Stimulated activated naive CD8-positive, alpha-beta T cell treated with anti-CD3 and anti-CD28 coated beads, Interleukin-15, Interleukin-2, amounts not matched to agents 100 ng/mL and 50 ng/mL, for 24 hours (primary cell): ENCODE measurements around the gene TBC1D22A.

ENCODE experiments used
- H3K27ac Mint-ChIP-seq: one replicate; pipeline ENCODE4 v1.8.0; 2021; ENCODE audit warnings: mild to moderate bottlenecking, mixed read lengths
- H3K27me3 Mint-ChIP-seq: one replicate; pipeline ENCODE4 v1.8.0; 2021; ENCODE audit warnings: mixed read lengths
- H3K36me3 Mint-ChIP-seq: one replicate; pipeline ENCODE4 v1.8.0; 2021; ENCODE audit warnings: low read depth, mixed read lengths
- H3K4me1 Mint-ChIP-seq: one replicate; pipeline ENCODE4 v1.8.0; 2021; ENCODE audit warnings: low read depth, mixed read lengths
- H3K4me3 Mint-ChIP-seq: one replicate; pipeline ENCODE4 v1.8.0; 2021; ENCODE audit warnings: mild to moderate bottlenecking, mixed read lengths
- H3K9me3 Mint-ChIP-seq: one replicate; pipeline ENCODE4 v1.8.0; 2021; ENCODE audit warnings: mixed read lengths

The TBC1D22A gene

DNA sequence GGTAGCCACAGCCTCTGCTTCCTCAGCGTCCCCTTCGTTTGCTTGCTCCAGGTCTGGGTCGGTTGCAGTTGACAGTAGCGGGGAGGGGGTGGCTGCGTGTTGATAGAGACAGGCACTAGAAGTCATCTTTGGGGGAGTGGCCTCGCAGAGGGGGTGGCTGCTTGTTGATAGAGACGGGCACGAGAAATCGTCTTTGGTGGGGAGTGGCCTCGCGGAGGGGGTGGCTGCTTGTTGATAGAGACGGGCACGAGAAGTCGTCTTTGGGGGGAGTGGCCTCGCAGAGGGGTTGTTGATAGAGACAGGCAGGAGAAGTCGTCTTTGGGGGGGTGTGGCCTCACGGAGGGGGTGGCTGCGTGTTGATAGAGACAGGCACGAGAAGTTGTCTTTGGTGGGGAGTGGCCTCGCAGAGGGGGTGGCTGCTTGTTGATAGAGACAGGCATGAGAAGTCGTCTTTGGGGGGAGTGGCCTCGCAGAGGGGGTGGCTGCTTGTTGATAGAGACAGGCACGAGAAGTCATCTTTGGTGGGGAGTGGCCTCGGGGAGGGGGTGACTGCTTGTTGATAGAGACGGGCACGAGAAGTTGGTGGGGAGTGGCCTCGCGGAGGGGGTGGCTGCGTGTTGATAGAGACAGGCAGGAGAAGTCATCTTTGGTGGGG is 328.3 kb downstream of the TBC1D22A start:
- peak overlapping the region; percentile 19 for H3K4me3 Mint-ChIP-seq
- H3K27me3 Mint-ChIP-seq = no peaks in the 10 kb centered on the region
- no peaks in the 10 kb centered on the region for H3K9me3 Mint-ChIP-seq
- peaks cover 39% of the 10 kb centered on the region for H3K4me1 Mint-ChIP-seq
- peak overlapping the region; percentile 46 for H3K27ac Mint-ChIP-seq
- peaks cover 5% of the 10 kb centered on the region for H3K36me3 Mint-ChIP-seq

DNA sequence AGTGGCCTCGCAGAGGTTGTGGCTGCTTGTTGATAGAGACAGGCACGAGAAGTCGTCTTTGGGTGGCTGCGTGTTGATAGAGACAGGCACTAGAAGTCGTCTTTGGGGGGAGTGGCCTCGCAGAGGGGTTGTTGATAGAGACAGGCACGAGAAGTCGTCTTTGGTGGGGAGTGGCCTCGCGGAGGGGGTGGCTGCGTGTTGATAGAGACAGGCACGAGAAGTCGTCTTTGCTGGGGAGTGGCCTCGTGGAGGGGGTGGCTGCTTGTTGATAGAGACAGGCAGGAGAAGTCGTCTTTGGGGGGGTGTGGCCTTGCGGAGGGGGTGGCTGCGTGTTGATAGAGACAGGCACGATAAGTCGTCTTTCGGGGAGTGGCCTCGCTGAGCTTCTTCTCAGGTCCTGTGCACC is 328.8 kb downstream of the TBC1D22A start:
- H3K9me3 Mint-ChIP-seq = no peaks in the 10 kb centered on the region
- peak overlapping the region; percentile 2 for H3K27ac Mint-ChIP-seq
- H3K27me3 Mint-ChIP-seq = no peaks in the 10 kb centered on the region
- H3K4me1 Mint-ChIP-seq = peaks cover 39% of the 10 kb centered on the region
- H3K36me3 Mint-ChIP-seq = peaks cover 5% of the 10 kb centered on the region
- peak overlapping the region; percentile 0 for H3K4me3 Mint-ChIP-seq

DNA sequence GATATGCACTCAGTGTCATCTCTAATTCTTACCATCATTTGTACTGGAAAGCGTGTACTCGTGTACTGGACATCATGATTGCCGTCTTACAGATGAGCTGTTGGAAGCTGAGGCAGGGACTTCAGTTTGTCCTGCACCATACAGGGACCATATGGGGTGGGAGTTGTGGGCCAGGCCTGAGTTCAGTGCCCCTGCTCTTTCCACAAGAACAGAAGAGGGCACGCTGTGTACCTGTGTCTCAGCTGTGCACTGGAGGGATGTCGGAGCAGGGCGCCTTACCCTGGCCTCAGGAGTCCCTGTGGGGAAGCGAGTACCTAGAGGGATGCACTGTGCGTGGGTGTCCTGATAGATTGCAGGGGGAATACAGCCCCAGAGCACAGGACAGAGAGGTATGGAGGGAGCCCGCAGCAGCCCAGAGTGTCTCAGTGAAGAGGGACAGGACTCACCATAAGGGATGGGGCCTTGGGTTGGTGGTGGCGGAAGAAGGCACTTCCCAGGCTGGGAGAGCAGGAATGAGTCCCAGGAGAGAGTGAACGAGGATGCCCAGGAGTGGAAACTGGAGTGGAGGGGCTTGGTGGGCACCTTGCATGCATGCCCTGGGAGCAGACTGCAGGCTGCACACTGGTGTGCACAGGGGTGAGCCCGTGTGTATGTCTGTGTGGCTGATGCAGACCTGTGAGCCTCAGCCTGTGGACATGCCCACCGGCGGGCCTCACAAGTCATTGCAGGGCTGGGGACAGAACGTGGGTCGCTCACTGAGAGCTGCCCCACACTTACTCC is 329.7 kb downstream of the TBC1D22A start:
- no peaks in the 10 kb centered on the region for H3K27me3 Mint-ChIP-seq
- peaks cover 39% of the 10 kb centered on the region for H3K4me1 Mint-ChIP-seq
- H3K4me3 Mint-ChIP-seq = no peak overlapping the region
- H3K9me3 Mint-ChIP-seq = no peaks in the 10 kb centered on the region
- peaks cover 9% of the 10 kb centered on the region for H3K36me3 Mint-ChIP-seq
- no peak overlapping the region for H3K27ac Mint-ChIP-seq

DNA sequence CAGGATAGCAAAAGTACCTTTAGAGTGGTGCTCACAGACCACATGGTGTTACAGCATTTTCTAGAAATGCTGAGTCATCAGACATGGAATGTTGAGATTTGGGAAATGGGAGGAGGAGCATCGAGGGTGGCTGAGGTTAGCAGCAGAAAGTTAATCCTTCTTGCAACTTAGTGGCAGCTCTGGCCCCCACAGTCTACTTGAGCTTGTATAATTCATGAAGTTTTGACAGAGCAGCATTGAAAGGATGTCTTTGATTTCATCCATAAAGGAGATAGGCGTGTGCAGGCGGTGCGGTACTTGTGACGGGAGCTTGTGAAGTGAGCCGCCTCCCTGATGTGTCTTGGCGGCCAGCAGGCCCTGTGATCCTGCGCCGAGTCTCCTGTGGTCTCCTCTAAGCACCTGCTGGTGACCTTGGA is 330.5 kb downstream of the TBC1D22A start:
- Mint-ChIP-seq H3K27ac (no peak overlapping the region), H3K4me3 (no peak overlapping the region), H3K27me3 (no peaks in the 10 kb centered on the region), H3K9me3 (no peaks in the 10 kb centered on the region), H3K36me3 (peaks cover 10% of the 10 kb centered on the region), H3K4me1 (peaks cover 39% of the 10 kb centered on the region)

DNA sequence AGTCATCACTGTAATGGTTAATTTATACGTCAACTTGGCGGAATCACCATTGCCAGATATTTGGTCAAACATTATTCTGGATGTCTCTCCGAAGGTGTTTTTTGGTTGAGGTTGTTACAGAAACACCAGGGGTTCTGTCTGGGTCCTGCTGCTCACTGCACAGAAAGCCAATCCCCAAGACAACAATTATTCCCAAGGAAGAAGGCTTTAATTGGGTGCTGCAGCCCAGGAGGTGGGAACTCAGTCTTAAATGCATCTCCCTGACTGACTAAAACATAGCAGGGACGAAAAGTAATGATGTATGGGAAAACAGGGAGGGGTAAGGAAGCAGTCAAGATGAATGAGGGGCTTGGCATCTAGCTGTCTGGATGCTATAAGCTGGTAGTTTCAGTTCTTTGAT is 331.3 kb downstream of the TBC1D22A start:
- H3K36me3 Mint-ChIP-seq = peaks cover 10% of the 10 kb centered on the region
- no peak overlapping the region for H3K4me3 Mint-ChIP-seq
- no peak overlapping the region for H3K27ac Mint-ChIP-seq
- peaks cover 34% of the 10 kb centered on the region for H3K4me1 Mint-ChIP-seq
- no peaks in the 10 kb centered on the region for H3K9me3 Mint-ChIP-seq
- no peaks in the 10 kb centered on the region for H3K27me3 Mint-ChIP-seq

DNA sequence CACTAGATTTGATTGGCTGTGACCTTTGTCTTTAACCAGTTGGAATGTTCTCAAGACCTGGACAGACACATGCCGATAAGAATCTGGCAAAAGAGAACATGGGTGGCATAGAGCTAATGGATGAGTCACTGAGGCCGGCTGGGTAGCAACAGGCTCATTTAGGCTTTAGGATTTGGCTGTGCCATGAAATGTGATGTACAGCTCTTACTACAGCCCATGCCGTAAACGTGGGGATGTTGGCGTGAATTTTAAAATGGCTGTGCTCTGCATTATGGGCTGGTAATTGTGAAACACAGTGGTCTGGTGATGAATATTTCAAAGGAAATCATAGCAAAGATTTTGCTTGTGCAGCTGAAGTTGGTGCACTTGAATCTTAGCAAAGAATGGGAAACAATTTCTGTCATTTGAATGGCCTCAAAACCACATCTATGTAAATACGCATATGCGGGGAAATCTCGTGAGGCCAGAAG is 332.4 kb downstream of the TBC1D22A start:
- Mint-ChIP-seq H3K9me3 (no peaks in the 10 kb centered on the region), H3K27ac (no peak overlapping the region), H3K4me1 (peaks cover 23% of the 10 kb centered on the region), H3K36me3 (peaks cover 10% of the 10 kb centered on the region), H3K4me3 (no peak overlapping the region), H3K27me3 (no peaks in the 10 kb centered on the region)

DNA sequence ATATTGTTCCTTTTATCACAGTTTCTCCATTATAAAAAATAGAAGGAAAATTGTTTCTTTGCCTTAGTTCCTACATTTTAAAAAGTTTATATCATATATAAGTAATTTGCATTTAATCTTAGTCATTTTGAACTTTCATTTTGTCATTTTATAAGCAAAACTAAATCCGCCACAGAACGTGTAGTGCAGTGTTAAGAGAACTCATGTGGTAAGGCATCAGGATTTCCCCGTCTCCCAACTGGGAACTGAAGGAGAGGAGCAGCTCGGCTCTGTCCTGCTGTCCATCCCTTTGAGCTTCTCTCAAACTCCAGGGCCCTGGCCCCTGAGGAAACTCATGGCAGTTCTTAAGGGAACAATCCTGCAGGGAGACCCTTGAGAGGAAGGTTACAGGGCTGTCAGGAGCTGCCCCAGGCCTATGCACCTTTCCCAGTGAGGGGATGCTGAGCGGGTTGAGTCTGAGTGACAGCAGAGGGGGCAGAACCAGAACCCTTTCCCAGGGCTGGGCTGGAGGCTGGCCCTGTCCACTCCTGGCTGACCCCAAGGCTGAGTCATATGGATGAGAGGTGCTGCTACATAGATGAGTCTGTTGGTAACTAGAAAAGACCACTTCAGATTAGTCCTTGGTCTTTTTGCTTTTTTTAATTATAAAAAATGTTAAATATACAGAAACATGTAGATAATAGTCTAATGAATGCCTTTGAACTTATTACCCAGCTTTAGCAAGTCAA is 333.1 kb downstream of the TBC1D22A start:
- Mint-ChIP-seq H3K9me3 (no peaks in the 10 kb centered on the region), H3K27me3 (no peaks in the 10 kb centered on the region), H3K4me3 (no peak overlapping the region), H3K4me1 (peaks cover 20% of the 10 kb centered on the region), H3K36me3 (peaks cover 12% of the 10 kb centered on the region), H3K27ac (no peak overlapping the region)

DNA sequence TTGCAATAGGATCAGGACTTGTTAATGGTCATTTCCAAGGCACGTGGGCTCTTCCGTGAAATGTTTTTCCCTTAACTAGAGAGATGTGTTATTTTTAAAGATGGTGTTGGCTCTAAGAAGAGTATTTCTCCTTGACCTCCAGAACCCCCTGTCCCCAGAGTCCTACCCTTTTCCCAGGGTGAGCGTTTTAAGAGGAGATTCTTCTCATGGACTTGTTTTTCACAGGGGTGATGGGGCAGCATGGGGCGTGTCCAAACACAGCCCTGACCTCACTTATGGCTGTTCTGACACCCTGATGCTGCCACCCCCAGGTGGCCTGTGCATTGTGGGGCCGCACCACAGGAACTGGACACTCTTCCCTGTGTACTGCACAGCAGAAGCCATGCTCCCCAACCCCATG is 335.7 kb downstream of the TBC1D22A start:
- H3K27ac Mint-ChIP-seq = no peak overlapping the region
- H3K27me3 Mint-ChIP-seq = no peaks in the 10 kb centered on the region
- no peak overlapping the region for H3K4me3 Mint-ChIP-seq
- H3K4me1 Mint-ChIP-seq = peaks cover 8% of the 10 kb centered on the region
- H3K36me3 Mint-ChIP-seq = peaks cover 13% of the 10 kb centered on the region
- no peaks in the 10 kb centered on the region for H3K9me3 Mint-ChIP-seq

DNA sequence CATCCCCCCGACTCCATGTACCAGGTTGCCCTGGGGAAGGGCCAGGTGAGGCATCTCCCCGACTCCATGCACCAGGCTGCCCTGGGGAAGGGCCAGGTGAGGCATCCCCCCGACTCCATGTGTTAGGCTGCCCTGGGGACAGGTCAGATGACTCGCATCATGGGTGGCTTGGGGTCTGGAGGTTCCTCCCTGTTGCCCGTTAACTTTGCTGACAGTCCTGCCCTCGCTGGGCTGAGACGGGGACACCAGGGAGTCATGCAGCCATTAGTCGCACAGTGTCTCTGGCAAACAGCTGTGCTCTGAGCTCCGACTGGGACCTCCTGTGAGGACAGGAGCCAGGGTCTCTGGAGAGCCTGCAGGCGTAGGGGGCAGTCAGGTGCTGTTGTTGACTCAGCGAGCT is 336.1 kb downstream of the TBC1D22A start:
- Mint-ChIP-seq H3K27me3 (no peaks in the 10 kb centered on the region), H3K9me3 (no peaks in the 10 kb centered on the region), H3K4me3 (no peak overlapping the region), H3K36me3 (peaks cover 16% of the 10 kb centered on the region), H3K27ac (no peak overlapping the region), H3K4me1 (peaks cover 8% of the 10 kb centered on the region)

DNA sequence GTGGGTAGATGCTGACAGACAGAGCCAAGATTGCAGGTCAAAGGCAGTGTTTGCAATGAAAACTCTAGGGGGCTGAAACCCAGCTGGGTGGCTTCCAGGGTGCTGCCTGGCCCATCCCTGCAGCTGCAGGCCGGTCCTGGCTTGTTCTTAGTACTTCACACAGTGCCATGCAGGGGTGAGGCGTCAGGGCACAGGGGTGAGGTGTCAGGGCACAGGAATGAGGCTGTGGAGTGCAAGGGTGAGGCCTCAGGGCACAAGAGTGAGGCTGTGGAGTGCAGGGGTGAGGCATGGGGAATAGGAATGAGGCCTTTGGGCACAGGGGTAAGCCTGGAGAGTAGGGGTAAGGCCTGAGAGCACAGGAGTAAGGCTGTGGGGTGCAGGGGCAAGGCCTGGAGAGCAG is 337.6 kb downstream of the TBC1D22A start:
- Mint-ChIP-seq H3K36me3 (peaks cover 18% of the 10 kb centered on the region), H3K9me3 (no peaks in the 10 kb centered on the region), H3K4me1 (peaks cover 2% of the 10 kb centered on the region), H3K27ac (no peak overlapping the region), H3K4me3 (no peak overlapping the region), H3K27me3 (no peaks in the 10 kb centered on the region)

DNA sequence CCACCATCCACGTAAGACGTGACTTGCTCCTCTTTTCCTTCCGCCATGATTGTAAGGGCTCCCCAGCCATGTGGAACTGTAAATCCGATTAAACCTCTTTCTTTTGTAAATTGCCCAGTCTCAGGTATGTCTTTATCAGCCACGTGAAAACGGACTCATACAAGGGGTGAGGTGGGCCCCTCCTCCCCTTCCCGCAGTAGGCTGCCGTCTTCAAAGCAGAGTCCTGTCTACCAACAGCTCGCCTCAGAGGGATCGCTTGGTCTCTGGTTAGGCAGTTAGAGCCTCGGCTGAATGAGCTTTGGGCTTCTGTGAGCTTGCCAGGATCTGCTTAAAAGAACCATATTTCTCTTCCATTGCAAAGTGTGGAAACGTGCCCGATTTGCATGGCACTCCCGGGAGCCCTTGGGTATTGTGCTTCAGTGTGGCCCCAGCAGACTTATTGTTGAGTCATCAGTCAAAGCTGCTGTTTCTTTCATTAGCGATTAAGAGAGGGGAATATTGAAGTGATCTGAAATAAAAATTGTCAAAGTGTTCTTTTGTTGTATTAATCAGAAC is 338.3 kb downstream of the TBC1D22A start:
- no peaks in the 10 kb centered on the region for H3K4me1 Mint-ChIP-seq
- no peak overlapping the region for H3K4me3 Mint-ChIP-seq
- H3K27me3 Mint-ChIP-seq = no peaks in the 10 kb centered on the region
- H3K27ac Mint-ChIP-seq = no peak overlapping the region
- H3K36me3 Mint-ChIP-seq = peaks cover 18% of the 10 kb centered on the region
- H3K9me3 Mint-ChIP-seq = no peaks in the 10 kb centered on the region

DNA sequence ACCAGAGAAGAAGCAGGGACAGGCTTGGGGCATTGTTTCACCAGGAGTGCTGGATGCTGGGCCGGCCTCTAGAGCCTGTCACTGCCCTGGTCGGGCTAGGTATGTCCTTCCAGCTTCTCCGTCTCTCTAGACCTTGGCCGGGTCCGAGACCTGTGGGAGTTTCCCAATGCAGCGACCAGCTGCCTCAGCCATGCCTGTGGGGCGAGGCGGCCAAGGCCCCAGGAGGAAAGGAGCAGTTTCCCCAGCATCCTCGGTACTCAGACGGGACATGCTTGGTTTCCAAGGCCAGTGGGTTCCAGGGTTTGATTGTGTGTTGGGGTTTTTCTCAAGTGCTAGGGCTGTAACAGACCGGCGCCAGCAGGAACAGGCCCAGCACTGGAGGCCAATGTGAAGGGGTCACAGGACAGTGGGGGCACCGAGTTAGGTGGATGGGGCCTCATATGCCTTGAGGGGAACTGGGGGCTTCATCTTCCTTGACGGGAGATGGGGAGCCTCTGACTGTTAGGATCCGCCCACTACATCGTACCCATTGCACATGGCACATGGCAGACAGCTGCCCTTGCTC is 339.0 kb downstream of the TBC1D22A start:
- H3K27me3 Mint-ChIP-seq = no peaks in the 10 kb centered on the region
- no peak overlapping the region for H3K4me3 Mint-ChIP-seq
- H3K36me3 Mint-ChIP-seq = peaks cover 18% of the 10 kb centered on the region
- no peaks in the 10 kb centered on the region for H3K9me3 Mint-ChIP-seq
- peaks cover under 1% of the 10 kb centered on the region for H3K4me1 Mint-ChIP-seq
- no peak overlapping the region for H3K27ac Mint-ChIP-seq

DNA sequence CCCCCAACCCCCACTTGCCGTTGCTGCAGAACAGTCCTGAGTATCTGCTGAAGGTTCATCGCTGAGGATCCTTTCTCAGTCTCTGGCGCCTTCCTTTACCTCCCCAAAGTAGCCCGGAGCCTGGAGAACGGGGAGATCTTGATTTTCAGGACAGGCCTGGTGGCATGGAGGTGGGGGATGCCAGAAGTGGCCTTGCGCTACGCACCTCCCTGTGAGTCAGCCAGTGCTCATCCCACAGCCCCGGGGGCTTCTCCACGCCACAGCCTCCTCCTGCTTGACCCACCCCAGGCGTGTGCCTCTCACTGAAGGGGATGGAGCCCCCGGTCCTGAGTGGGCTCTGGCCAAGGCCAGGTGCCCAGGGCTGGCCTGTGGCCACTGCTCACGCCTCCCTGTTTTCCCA is 339.6 kb downstream of the TBC1D22A start:
- H3K27me3 Mint-ChIP-seq = no peaks in the 10 kb centered on the region
- H3K4me3 Mint-ChIP-seq = no peak overlapping the region
- no peaks in the 10 kb centered on the region for H3K9me3 Mint-ChIP-seq
- H3K36me3 Mint-ChIP-seq = peaks cover 15% of the 10 kb centered on the region
- H3K4me1 Mint-ChIP-seq = peaks cover 8% of the 10 kb centered on the region
- H3K27ac Mint-ChIP-seq = no peak overlapping the region

DNA sequence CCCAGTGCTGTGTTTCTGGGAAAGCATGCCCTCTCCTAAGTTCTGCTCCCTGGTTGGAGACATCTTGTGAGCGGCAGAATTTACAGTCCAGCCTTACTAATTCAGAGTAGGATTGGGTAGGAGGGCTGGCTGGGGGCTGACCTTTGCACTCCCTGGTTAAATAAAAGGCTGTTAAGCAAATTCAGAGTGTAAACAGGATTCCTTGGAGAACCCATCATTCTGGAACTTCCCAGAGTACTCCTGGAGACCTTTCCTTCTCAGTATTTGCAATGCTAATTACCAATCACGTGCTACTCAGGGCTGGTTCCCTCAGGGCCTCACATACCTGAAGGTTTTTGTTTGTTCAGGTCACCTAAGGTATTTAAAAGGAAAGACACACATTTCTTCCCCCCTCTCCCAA is 340.2 kb downstream of the TBC1D22A start:
- no peaks in the 10 kb centered on the region for H3K27me3 Mint-ChIP-seq
- peaks cover 13% of the 10 kb centered on the region for H3K36me3 Mint-ChIP-seq
- no peak overlapping the region for H3K27ac Mint-ChIP-seq
- peaks cover 13% of the 10 kb centered on the region for H3K4me1 Mint-ChIP-seq
- no peaks in the 10 kb centered on the region for H3K9me3 Mint-ChIP-seq
- H3K4me3 Mint-ChIP-seq = no peak overlapping the region

DNA sequence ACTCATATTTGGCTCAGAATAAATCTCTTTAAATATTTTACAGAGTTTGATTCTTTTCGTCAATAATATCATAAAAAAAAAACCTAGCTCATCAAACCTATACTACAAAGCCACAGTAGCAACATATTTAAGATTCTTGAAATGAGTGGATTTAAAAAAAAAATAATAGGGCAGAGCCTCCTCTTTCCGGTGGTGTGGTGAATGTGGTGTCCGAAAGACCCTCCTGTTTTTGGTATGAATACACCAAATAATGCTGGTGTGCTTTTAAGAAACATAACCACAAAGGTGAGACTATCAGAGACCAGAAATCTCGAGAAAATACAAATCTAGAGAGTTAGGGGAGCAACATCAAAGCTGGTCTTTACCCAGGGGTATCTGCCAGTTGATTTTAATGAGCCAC is 342.6 kb downstream of the TBC1D22A start:
- peaks cover 13% of the 10 kb centered on the region for H3K36me3 Mint-ChIP-seq
- no peaks in the 10 kb centered on the region for H3K9me3 Mint-ChIP-seq
- H3K4me3 Mint-ChIP-seq = no peak overlapping the region
- no peak overlapping the region for H3K27ac Mint-ChIP-seq
- peaks cover 14% of the 10 kb centered on the region for H3K4me1 Mint-ChIP-seq
- no peaks in the 10 kb centered on the region for H3K27me3 Mint-ChIP-seq
